GM18505 (cell line): ENCODE results near the gene OCRL.
"Not testable (repeated sequence)": the region's sequence is repeated elsewhere in the genome, so short reads cannot be mapped to it uniquely, and the experiment has no call there.

Source experiments
- ATAC-seq: cut with Tn5 transposase; IDR thresholded peaks from one replicate; pipeline ENCODE4 v1.9.1; 2021; ENCODE audit not compliant: unreplicated experiment
- POLR2A ChIP-seq: IDR thresholded peaks from 4 replicates; pipeline ENCODE4 v1.6.1; 2011; ENCODE audit warnings: borderline replicate concordance; ENCODE audit not compliant: insufficient read depth, insufficient read length; ENCODE audit errors: extremely low read depth

The OCRL gene

DNA sequence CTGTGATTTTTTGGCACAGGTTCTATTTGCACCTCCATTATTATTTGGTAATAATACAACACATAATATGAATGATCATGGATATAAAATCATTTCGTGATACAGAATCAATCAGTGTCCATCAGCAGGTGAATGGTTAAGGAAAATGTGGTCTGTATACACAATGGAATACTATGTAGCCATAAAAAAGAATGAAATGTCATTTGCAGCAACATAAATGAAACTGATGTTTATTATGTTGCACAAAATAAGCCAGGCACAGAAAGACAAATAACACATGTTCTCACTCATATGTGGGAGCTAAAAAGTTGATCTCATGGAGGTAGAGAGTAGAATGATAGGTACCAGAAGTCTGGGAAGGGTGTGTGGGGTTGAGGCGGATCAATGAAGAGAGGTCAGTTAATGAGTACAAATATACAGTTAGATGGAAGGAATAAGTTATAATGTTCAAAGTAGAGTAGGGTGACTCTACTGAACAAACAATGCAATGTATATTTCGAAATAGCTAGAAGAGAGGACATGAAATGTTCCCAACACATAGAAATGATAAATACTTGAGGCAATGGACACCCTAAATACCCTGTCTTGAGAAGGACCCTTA, 15.7 kb upstream of the OCRL start:
- no peak for ATAC-seq
- no peak for TF ChIP-seq POLR2A

DNA sequence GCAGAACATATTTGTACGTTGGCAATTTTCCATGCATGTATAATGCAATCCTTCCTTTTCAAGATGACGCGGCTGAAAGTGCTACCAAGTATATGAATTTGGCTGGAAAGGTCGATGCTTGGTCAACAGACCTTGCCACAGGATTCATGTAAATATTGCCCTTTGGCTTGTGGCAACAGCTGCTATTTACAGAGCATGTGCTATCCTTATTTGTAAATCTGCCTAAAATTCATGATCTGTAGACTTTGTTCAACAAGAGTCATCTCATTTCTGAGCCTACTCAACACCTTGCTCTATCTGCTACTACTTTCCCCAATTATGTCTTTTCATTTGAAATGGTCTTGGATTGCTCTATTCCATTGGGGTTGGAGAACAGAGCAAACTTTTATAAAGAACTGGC, 14.9 kb upstream of the OCRL start:
- no peak for TF ChIP-seq POLR2A
- no peak for ATAC-seq

DNA sequence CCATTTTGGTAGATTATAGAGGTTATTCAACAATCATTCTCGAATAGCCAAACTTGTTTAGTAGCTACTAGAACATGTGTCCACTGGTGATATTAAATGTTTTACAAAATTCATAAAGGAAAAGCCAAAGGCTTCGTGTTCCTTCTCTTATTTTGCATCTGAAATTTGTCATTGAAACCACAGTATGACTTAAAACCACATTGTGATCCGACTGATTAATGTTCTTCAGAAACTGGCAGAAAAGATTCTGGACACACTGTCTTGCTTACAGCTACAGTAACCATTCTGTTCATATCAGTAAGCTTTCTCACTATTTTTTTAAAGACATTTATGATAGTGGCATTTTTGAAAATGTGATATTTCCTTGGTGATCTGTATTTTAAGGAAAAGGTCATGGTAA, 14.2 kb upstream of the OCRL start:
- no peak for TF ChIP-seq POLR2A
- no peak for ATAC-seq

DNA sequence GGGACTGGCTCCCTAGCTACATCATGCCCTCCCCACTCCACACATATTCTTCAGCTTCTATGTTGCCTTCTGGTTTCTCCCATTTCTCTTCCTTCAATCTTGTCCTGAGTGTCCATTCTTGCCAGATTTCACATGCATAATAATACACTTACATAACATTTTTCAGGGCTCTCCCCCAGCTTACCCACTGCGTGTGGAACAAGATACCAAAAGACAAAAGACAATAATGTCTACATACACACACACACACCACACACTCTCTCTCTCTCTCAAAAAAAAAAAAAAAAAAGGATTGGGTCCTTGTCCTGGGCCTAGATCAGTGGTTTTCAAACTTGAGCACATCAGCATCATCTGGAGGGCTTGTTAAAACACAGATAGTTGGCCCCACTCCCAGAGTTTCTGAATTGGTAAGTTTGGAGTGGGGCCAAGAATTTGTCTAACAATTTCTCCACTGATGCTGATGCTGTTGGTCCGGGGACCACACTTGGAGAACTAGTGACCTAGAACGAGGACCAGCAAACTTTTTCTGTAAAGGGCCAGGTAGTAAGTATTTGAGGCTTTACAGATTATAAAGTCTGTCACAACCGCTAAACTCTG, 10.3 kb upstream of the OCRL start:
- no peak for ATAC-seq
- TF ChIP-seq POLR2A = no peak

DNA sequence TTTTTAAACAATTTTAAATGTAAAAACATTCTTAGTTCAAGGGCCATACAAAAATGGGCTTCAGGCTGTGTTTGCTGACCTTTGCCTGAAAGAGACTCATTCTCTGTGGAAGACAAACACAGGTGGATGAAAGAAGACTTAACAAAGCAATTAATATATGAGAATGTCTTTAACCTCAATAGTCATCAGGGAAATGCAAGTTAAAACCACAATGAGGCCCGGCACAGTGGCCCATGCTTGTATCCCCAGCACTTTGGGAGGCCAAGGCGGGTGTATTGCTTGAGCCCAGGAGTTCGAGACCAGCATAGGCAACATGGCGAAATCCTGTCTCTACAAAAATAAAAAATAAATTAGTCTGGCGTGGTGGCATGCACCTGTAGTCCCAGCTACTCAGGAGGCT, 9.6 kb upstream of the OCRL start:
- no peak for TF ChIP-seq POLR2A
- no peak for ATAC-seq

DNA sequence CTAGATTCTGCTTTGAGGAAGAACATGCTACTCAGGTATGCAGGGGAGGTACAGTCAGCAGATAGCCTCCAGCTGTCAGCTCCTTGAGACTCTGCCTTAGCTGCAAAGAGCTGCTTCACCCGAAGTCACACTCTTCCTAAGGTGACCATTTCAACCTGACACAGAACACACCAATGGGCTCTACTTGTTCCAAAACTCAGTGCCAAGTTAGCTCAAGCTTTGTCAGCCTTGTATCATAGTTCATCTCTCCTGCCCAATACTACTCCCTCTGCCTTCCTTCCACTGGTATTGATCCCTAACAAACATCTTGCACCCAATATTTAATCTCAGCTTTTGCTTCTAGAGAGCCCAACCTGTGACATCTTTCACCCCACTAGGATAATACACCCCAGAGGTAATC, 8.9 kb upstream of the OCRL start:
- no peak for TF ChIP-seq POLR2A
- ATAC-seq = no peak

DNA sequence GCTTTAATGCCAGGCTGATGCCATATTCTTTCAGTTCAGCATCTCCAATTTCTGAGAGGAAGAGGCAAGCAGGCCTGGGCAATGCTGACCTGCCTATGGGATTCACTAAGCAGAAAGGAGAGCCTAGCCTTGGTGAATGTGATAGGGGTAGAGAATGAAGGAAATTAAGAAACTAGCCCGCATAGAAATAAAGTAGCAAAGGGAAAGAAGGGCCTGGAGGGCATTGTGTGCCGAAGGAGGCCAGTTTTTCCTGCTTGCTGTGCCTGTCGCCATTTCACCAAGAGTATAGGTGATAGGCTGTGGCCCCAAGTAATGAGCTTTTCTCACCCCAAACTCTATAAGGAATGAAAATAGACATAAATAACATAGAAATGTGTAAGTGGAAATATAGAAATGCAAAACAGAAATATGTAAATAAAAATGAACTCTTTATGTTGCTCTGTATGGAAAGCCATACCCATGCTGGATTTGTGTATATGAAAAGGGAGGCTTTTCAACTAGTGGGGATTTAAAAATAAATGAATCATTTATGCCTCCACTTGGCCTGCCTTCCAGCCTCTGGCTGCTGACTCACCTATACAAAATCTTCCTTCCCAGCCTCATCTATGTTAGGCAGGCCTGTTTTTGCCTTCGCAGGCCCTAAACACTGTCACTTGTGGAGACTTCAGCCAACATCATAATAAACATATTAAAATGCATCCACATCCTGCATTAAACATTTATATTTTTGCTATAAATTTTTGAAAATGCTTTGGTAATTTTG, 5.1 kb upstream of the OCRL start:
- no peak for ATAC-seq
- no peak for TF ChIP-seq POLR2A

DNA sequence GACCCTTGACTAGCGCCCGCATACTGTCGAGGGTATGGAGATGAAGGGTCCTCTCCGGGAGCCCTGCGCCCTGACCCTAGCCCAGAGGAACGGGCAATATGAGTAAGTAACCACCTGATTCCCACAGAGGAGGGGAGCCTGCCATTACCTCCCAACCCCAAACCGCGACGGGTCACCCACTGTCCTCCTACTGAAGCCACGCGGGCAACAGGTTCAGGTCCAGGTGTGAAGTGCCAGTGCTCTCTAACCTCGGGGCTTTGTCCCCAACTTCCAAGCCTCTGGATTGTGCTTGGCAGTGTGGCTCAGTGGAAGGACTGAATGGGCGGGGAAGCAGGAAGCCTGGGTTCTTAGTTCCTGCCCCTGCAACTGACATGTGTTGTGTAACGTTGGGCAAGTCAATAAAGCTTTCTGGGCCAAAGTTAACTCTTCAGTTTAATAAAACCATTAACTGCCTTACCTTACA, 694 bp downstream of the OCRL start:
- ATAC-seq = no peak
- no peak for TF ChIP-seq POLR2A

DNA sequence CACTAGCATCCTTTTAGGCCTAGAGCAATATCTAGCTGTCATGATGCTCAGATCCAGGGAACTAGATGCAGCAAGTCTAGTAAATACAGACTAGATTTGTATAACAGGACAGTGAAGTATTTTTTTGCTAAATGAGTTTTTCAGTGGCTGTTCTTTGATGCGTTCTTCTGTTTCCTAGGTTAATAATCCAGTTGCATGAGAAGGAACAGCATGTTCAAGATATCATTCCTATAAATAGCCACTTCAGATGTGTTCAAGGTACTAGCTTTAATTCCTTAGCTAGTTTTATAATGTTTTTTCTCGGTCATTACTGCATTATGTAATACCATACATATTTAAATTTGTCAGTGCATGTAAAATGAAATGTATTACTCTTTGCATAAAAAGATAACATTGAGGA, 4.7 kb downstream of the OCRL start:
- no peak for ATAC-seq
- TF ChIP-seq POLR2A = no peak

DNA sequence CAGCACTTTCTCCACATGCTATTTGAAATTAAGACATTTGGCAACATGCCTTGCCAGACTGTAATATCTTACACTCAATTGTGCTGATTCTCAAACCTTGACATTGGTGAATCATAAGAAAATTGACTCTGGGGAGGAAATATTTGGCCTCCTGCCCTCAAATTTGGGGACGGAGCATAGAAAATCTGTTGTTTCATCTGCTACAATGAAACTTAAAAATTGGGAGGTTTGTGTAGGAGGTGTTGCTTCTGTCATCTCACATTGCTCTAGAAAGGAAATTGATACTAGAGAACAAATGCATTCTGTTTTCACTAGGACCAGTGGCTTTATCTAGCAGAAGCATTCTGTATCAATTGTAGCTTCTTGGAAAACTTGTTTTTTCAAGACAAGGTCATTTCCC, 5.3 kb downstream of the OCRL start:
- TF ChIP-seq POLR2A = no peak
- ATAC-seq = no peak

DNA sequence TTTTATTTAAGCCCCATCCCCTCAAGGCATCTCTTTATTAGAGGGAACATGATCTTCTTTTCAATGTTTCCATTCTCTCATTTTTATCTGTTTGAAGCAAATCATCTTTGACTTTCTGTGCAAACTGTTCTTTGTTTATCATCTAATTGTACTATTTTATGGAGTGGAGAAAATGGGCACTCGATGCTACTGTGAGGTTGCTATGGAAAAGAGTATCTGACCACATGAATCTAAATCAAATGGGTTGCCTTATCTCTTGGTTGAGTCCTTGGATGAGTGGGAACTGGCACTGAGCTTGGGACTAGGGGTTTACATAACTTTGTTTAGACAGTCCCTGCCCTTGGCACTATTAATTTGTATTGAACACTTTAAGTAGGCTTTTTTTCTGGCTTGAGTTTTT, 9.1 kb downstream of the OCRL start:
- ATAC-seq = no peak

DNA sequence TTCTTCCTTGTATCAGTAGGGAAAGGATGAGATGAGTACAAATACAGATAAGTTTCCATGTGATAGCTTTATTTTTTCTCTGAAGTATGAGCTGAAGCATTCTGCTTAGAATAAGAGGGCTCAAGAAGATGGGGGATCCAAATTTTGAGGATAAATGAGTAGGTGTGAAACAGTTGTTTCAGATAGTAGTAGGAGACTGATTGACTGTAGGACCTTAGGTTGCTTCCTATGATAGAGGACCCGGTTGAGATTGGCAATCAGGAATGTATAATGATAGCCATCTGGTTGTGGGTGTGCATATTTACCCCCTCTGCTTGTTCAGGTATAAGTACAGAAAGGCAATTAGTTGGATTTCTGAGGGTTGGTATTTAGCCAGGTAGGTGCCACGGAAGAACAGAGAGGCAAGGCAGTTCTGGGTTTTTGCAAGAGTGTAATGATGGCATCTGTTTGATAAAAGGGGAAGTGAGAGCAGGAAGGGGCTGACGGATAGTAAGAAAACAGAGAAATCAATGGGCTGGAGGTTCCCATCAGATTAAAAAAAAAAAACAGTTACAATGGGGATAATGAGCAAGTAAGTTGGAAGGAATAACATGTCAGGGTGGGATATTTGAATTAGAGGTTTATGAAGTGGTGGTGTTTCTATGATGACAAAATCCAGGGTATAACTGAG, 13.7 kb downstream of the OCRL start:
- no peak for TF ChIP-seq POLR2A
- peak; percentile 96 for ATAC-seq

More for the DNA sequence above, 9.1 kb downstream of the OCRL start:
- TF ChIP-seq POLR2A = no peak

DNA sequence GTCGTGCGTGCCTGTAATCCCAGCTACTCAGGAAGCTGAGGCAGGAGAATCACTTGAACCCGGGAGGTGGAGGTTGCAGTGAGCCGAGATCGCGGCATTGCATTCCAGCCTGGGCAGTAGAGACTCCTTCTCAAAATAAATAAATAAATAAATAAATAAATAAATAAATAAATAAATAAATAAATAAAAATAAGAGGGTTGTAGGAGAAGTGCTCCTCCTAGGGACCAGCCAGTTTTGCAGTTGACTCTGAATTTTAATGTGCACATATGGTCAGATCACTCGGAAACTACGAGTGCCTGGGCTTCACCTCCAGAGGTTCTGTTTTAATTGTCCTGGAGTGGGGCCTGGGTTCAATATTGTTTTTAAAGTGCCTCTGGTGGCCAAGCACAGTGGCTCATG, 14.8 kb downstream of the OCRL start:
- not testable (repeated sequence) for ATAC-seq
